GM18519 (cell line): Measurements from ENCODE around the gene CRAT.
"Not testable (repeated sequence)": the region's sequence is repeated elsewhere in the genome, so short reads cannot be mapped to it uniquely, and the experiment has no call there.

Experiments
- ATAC-seq: cut with Tn5 transposase; IDR thresholded peaks from one replicate; pipeline ENCODE4 v1.9.1; 2021; ENCODE audit warnings: mild to moderate bottlenecking, moderate library complexity; ENCODE audit not compliant: unreplicated experiment, low FRiP score

CRAT gene

GRCh38 chr9:129139233-129139992 lies 28.8 kb upstream of the CRAT start:
- ATAC-seq: no peak

DNA sequence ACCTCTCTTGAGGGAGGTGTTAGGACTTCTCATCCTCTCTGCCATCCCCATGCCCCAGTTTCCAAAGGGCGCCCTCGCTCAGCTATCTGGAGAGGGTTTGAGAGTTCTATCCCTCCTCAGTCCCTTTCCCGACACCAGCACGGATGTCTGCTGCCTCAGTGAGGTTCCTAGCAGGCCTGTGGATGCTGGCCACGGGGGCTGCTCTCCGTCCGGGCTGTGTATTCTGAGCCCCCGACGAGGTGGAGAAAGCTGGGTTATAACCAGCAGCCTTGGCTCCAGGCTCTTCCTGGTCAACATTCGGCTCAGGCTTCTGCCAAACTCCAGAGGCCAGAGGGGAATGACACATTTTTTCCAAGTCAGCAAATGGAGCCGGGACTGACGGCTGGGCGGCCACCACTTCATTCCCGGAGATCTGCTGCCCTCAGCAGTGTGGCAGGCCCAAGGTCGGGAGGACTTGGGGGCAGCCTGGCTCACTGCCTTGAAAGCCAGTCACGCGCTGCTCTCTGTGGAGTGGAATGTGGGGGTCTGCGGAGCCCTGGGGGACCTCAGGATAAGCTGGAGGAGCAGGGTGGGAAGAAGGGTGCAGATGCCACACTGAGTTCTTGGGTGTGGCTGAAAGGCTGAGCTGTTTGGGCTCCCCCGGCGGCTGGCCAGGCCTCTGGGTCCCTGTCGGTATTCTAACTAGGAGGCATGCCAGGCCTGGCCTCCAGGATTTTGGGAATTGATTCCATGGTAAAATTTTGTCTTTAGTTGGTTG lies 28.1 kb upstream of the CRAT start:
- ATAC-seq: no peak

- ATAC-seq: no peak
These were observed 27.5 kb upstream of the CRAT start for GRCh38 chr9:129138144-129138462.

- ATAC-seq: no peak
These were observed 26.9 kb upstream of the CRAT start for GRCh38 chr9:129137292-129138143.

GRCh38 chr9:129136446-129137035 lies 25.9 kb upstream of the CRAT start:
- no peak for ATAC-seq

DNA sequence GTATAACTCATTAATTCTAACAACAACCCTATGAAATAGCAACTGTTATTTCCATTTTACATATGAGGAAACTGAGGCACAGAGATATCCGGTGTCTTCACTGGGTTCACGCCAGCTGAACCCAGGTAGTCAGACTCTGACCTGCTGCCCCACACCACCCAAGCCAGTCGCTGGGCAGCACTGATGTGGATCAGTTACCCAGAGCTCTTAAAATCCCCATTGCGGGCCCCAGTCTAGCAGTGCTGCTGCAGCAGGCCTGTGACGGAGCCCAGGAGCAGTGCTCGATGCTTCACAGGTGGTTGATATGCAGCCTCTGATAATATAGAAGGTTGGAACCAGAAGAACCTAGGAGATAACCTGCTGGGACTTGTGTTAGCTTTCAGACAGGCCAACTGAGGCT lies 24.9 kb upstream of the CRAT start:
- no peak for ATAC-seq

- ATAC-seq: no peak
These were observed 22.5 kb upstream of the CRAT start for GRCh38 chr9:129133082-129133481.

GRCh38 chr9:129131300-129132145 lies 20.9 kb upstream of the CRAT start:
- no peak for ATAC-seq

GRCh38 chr9:129130791-129131190 lies 20.2 kb upstream of the CRAT start:
- ATAC-seq: no peak

DNA sequence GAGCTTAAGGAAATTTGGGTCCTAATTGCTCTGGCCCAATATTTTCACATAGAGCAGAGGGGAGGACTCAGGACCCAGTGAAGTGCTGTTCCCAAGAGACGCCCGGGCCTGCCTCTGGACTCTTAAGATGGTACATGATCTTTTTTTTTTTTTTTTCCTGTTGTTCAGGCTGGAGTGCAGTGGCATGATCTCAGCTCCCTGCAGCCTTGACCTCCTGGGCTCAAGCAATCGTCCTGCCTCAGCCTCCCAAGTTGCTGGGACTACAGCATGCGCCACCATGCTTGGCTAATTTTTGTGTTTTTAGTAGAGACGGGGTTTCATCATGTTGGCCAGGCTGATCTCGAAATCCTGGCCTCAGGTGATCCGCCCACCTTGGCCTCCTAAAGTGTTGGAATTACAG lies 19.7 kb upstream of the CRAT start:
- not testable (repeated sequence) for ATAC-seq

GRCh38 chr9:129128689-129129088 lies 18.1 kb upstream of the CRAT start:
- no peak for ATAC-seq

DNA sequence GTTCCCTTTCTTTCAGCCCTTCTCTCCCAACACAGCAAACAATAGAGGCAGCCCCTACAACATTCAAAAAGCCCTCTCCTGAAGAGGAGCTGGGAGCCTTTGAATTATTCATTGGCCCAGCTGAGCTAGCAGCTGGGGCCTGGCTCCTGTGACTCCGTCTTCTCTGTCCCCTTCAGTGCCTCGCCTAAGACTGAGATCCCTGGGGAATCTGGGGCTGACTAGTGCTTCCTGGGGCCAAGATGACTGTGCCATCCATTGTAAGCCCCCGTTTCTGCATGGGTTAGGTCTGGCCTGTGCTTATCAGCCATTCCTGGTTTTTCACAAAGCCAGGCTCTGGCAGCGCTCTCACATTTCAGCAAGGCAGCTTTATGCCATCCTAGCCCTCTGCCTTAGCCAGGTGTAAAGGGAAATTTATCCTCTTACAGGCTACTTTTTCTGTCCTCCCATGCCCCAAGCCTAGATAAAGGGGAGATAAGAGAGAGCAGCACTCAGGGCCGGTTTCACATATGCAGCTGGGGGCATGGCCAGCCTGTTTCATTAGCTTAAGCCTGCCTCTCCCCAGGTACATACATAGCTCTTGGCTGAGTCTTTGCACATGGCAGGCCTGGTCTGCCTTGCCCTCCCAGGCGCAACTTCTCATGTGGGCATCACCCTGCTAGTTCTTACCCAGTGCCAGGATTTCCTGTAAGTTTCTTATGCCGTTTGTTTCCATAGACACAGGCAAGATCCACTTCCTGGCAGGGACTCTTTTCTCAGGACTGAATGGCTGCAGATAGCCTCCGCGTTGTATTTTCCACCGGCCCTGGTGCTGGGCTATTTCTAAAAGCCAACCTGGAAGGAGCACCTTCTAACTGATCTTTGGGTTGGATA lies 16.4 kb upstream of the CRAT start:
- no peak for ATAC-seq

GRCh38 chr9:129125478-129125877 lies 14.9 kb upstream of the CRAT start:
- ATAC-seq: no peak

DNA sequence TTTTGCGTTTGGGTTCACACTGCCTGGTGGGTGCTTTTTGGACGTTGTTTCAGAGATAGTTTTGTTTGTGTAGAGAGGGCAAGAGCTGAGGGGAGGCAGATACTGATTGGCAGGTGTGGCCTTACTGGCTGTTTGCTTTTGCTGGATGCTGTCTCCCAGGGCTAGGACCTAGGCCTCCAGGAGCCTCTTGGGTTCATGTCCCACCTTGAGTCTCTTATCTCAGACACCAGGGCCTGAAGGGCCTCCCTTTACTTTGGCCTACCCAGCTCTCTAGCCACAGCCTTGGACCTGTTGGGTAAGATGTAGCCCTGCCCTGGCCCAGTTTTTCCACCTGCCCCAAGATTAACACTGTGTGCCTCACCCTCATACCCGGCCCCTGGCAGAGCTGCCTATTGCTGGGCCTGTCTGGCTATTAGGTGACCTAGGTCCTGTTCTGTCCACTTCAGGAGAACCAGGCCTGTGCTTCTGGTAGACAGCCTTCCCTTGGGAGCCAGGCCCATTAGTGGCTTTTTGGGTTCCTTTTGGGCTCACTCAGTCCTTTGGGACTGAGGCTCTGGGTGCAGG lies 14.0 kb upstream of the CRAT start:
- no peak for ATAC-seq

- not testable (repeated sequence) for ATAC-seq
These were observed 12.4 kb upstream of the CRAT start for GRCh38 chr9:129122976-129123375.

GRCh38 chr9:129122133-129122532 lies 11.5 kb upstream of the CRAT start:
- ATAC-seq: no peak

- ATAC-seq: no peak
These were observed 10.9 kb upstream of the CRAT start for GRCh38 chr9:129121483-129121882.

GRCh38 chr9:129118799-129119198 lies 8.2 kb upstream of the CRAT start:
- ATAC-seq: no peak
